Esophagus squamous epithelium (tissue), 5 donors: ENCODE measurements around the gene ACCS. TPM values are rescaled to one million over a fixed set of nuclear protein-coding genes. Genes with fewer than 3 reads are reported as not detected.

Experiments used
- DNase-seq: peaks from one replicate; lab custom pipeline; 2025; lab: John Stamatoyannopoulos, UW
- H3K27ac ChIP-seq, 4 donors: fragments of 200-600 bp; sonication (generic); one replicate each; pipeline ENCODE4 v1.5.1; 2016 to 2019; ENCODE audit warnings: mild to moderate bottlenecking in 1 of 4
- H3K27me3 ChIP-seq, 4 donors: fragments of 200-600 bp; sonication (generic); 1 replicate in 3 of 4; 2 replicates in 1 of 4; pipeline versions ENCODE4 v1.5.1 to v1.6.0; 2017 to 2021; ENCODE audit warnings: antibody characterized with exemption in 1 of 4
- H3K36me3 ChIP-seq, 3 donors: fragments of 200-600 bp; sonication (generic); one replicate each; pipeline ENCODE4 v1.5.1; 2016 to 2019
- H3K4me1 ChIP-seq, 3 donors: fragments of 200-600 bp; sonication (generic); one replicate each; pipeline ENCODE4 v1.5.1; 2017 to 2019
- H3K4me3 ChIP-seq, 4 donors: fragments of 200-600 bp; sonication (generic); 1 replicate in 3 of 4; 2 replicates in 1 of 4; pipeline ENCODE4 v1.5.1; 2016 to 2019; ENCODE audit warnings: mild to moderate bottlenecking in 2 of 4, moderate library complexity in 1 of 4
- H3K9me3 ChIP-seq, 3 donors: fragments of 200-600 bp; sonication (generic); one replicate each; pipeline ENCODE4 v1.5.1; 2016 to 2019
- CTCF ChIP-seq, 6 experiments: fragments of 450-650 bp in 4 of 6; fragments of 200-600 bp in 2 of 6; sonication (generic) in 2 of 6; IDR thresholded peaks; one replicate each; pipeline ENCODE4 v1.5.1; 2016 to 2019; ENCODE audit warnings: antibody characterized with exemption in 6 of 6, mild to moderate bottlenecking in 4 of 6, moderate library complexity in 4 of 6
- POLR2A ChIP-seq, 4 donors: fragments of 450-650 bp; IDR thresholded peaks; one replicate each; pipeline ENCODE4 v1.6.1; 2017; ENCODE audit warnings: antibody characterized with exemption in 4 of 4, mild to moderate bottlenecking in 4 of 4, moderate library complexity in 3 of 4
- WGBS, 2 donors: methylation state at CpG; one replicate each; pipeline ENCODE4 v1.1.5; 2018; 5-methylcytosine and 5-hydroxymethylcytosine counted together
- intact Hi-C: fragments of 100-400 bp; cut with DNase I; formaldehyde crosslinking; loops from one replicate; pipeline ENCODE4 v1.15.0; 2022
- total RNA-seq, 4 donors: library from RNA; depleted of rRNA; stranded (reverse); fragments of >200 nt; gene quantifications; one replicate each; pipeline ENCODE4 v1.1.0, GENCODE V29; 2016
- donor health status: DM: yes; HTN: yes; CAD: no.

Gene ACCS
- total RNA-seq, 4 donors from 2014 or later: 3.4 to 22.1 (median 4.9) TPM

GRCh38 chr11:44018829-44019228 is 47.2 kb upstream of the ACCS start:
- Histone ChIP-seq H3K9me3 (no peaks in the 10 kb centered on the region), H3K27ac (no peak overlapping the region), H3K4me3 (no peak overlapping the region), H3K27me3 (no peaks in the 10 kb centered on the region), H3K36me3 (no peaks in the 10 kb centered on the region), H3K4me1 (peaks cover 0 to 14% (median 0%) of the 10 kb centered on the region in 3 donors)
- DNase-seq: no peak
- WGBS, 2 donors: 41 to 42% methylated on average over 2 of the region's 2 CpGs
- intact Hi-C loops: no loop called here
- TF ChIP-seq POLR2A (IDR thresholded peaks at IDR 0.05) (no peak), CTCF (IDR thresholded peaks at IDR 0.05) (no peak)

GRCh38 chr11:44024977-44025376 is 41.1 kb upstream of the ACCS start:
- DNase-seq: no peak
- Histone ChIP-seq H3K9me3 (peaks cover 0 to 8% (median 7%) of the 10 kb centered on the region in 3 donors), H3K27me3 (no peaks in the 10 kb centered on the region), H3K27ac (no peak overlapping the region), H3K4me3 (no peak overlapping the region), H3K36me3 (no peaks in the 10 kb centered on the region), H3K4me1 (no peaks in the 10 kb centered on the region)
- TF ChIP-seq CTCF (IDR thresholded peaks at IDR 0.05) (no peak), POLR2A (IDR thresholded peaks at IDR 0.05) (no peak)
- WGBS, 2 donors: 83 to 87% methylated on average over 1 of the region's 1 CpG
- intact Hi-C loops: no loop called here

GRCh38 chr11:44025727-44026126 is 40.3 kb upstream of the ACCS start:
- DNase-seq: no peak
- Histone ChIP-seq H3K27me3 (no peaks in the 10 kb centered on the region), H3K27ac (no peak overlapping the region), H3K4me3 (no peak overlapping the region), H3K4me1 (peaks cover 0 to 2% (median 0%) of the 10 kb centered on the region in 3 donors), H3K9me3 (peaks cover 0 to 8% (median 7%) of the 10 kb centered on the region in 3 donors), H3K36me3 (no peaks in the 10 kb centered on the region)
- intact Hi-C loops: no loop called here
- TF ChIP-seq POLR2A (IDR thresholded peaks at IDR 0.05) (no peak), CTCF (IDR thresholded peaks at IDR 0.05) (no peak)

- Histone ChIP-seq H3K27me3 (no peaks in the 10 kb centered on the region), H3K27ac (no peak overlapping the region), H3K36me3 (no peaks in the 10 kb centered on the region), H3K9me3 (peaks cover 0 to 8% (median 7%) of the 10 kb centered on the region in 3 donors), H3K4me1 (peaks cover 0 to 18% (median 0%) of the 10 kb centered on the region in 3 donors), H3K4me3 (no peak overlapping the region)
- 100% methylated on average over 1 of the region's 1 CpG; no CpG with 5 or more reads in 1 of the 2 donors for WGBS, 2 donors
- intact Hi-C loops: no loop called here
- TF ChIP-seq CTCF (IDR thresholded peaks at IDR 0.05): no peak
- no peak for TF ChIP-seq POLR2A (IDR thresholded peaks at IDR 0.05)
- no peak for DNase-seq
Measured at GRCh38 chr11:44028401-44028800, 37.7 kb upstream of the ACCS start.

- intact Hi-C loops: no loop called here
- no peak overlapping the region for H3K4me3 ChIP-seq
- no peaks in the 10 kb centered on the region for H3K27me3 ChIP-seq
- H3K36me3 ChIP-seq: no peaks in the 10 kb centered on the region
- WGBS, 2 donors: 72 to 80% methylated on average over 3 of the region's 3 CpGs
- DNase-seq: no peak
- H3K27ac ChIP-seq: no peak overlapping the region
- peaks cover 0 to 18% (median 0%) of the 10 kb centered on the region in 3 donors for H3K4me1 ChIP-seq
- peaks cover 0 to 8% (median 7%) of the 10 kb centered on the region in 3 donors for H3K9me3 ChIP-seq
- no peak for TF ChIP-seq CTCF (IDR thresholded peaks at IDR 0.05)
- TF ChIP-seq POLR2A (IDR thresholded peaks at IDR 0.05): no peak
Measured at GRCh38 chr11:44028816-44029506, 37.1 kb upstream of the ACCS start.
